GM12878 (cell line): ENCODE results near the gene CCDC14. TPM values are rescaled to one million over a fixed set of nuclear protein-coding genes. Genes with fewer than 3 reads are reported as not detected.

Experiments used
- ATAC-seq: fragments of 200-7000 bp; cut with Tn5 transposase; 3 replicates; pipeline ENCODE4 v1.9.1; 2020; ENCODE audit warnings: mild to moderate bottlenecking, moderate library complexity
- BruUV-seq: library from RNA; stranded (reverse); fragments of 400-500 nt; replicated peaks from 2 replicates; lab custom pipeline; 2021; lab: Mats Ljungman, UMichigan
- CTCF ChIA-PET: fragments of 300-600 bp; sonication (Branson Sonifier 250); formaldehyde crosslinking; extraction: SDS; loops from one replicate; lab custom pipeline; 2021; ENCODE audit warnings: inconsistent platforms; lab: Yijun Ruan, JAX
- POLR2A ChIA-PET: fragments of 350-600 bp; formaldehyde crosslinking; extraction: SDS; loops from one replicate; lab custom pipeline; 2021; ENCODE audit warnings: inconsistent platforms; lab: Charles Lee
- RAD21 ChIA-PET: fragments of 300-600 bp; sonication (Branson Sonifier 250); formaldehyde crosslinking; loops from one replicate; lab custom pipeline; 2023; ENCODE audit warnings: antibody characterized with exemption; ENCODE audit not compliant: unreplicated experiment; lab: Charles Lee
- SMC1A ChIA-PET: fragments of 300-600 bp; sonication (Branson Sonifier 250); formaldehyde crosslinking; loops from one replicate; lab custom pipeline; 2023; ENCODE audit not compliant: unreplicated experiment, uncharacterized antibody; lab: Charles Lee
- DNase-seq: peaks from one replicate; pipeline ENCODE4 v3.0.0-alpha.2; 2011; ENCODE audit warnings: low read depth, low spot score
- FAIRE-seq: peaks from 3 replicates; lab custom pipeline; 2011; peaks lifted over from hg19 to GRCh38; lab: Jason Lieb, UNC
- H2AFZ ChIP-seq: 2 replicates; pipeline ENCODE4 v1.6.0; 2011; ENCODE audit warnings: low read depth, low read length, control low read depth; ENCODE audit not compliant: control insufficient read depth
- H3K27ac ChIP-seq: 2 replicates; pipeline ENCODE4 v1.5.1; 2011; ENCODE audit warnings: control low read depth; ENCODE audit not compliant: control insufficient read depth, insufficient read depth
- H3K27me3 ChIP-seq, 2 experiments: replicated peaks in 1 of 2; 2 replicates each; pipeline versions ENCODE4 v1.6.0 to v1.6.1; 2011; ENCODE audit warnings: low read length in 1 of 2; ENCODE audit not compliant: control insufficient read depth in 2 of 2, insufficient read depth in 2 of 2
- H3K36me3 ChIP-seq, 2 experiments: 2 replicates each; pipeline ENCODE4 v1.5.1; 2011; ENCODE audit warnings: low read length in 1 of 2; ENCODE audit not compliant: control insufficient read depth in 2 of 2, insufficient read depth in 2 of 2
- H3K4me1 ChIP-seq: 2 replicates; pipeline ENCODE4 v1.6.1; 2011; ENCODE audit warnings: mild to moderate bottlenecking, low read length, moderate library complexity, mixed read lengths; ENCODE audit not compliant: control insufficient read depth, insufficient read depth
- H3K4me2 ChIP-seq: 2 replicates; pipeline ENCODE4 v1.6.0; 2011; ENCODE audit warnings: control low read depth; ENCODE audit not compliant: control insufficient read depth, insufficient read depth
- H3K4me3 ChIP-seq: fragments of 200-600 bp; sonication (generic); 2 replicates; pipeline ENCODE4 v1.5.1; 2016
- H3K79me2 ChIP-seq: 2 replicates; pipeline ENCODE4 v1.6.0; 2011; ENCODE audit warnings: low read length; ENCODE audit not compliant: control insufficient read depth, insufficient read depth
- H3K9ac ChIP-seq: 2 replicates; pipeline ENCODE4 v1.8.0; 2011; ENCODE audit warnings: low read length, control low read depth, mixed read lengths; ENCODE audit not compliant: control insufficient read depth, insufficient read depth
- H3K9me3 ChIP-seq: replicated peaks from 3 replicates; pipeline ENCODE4 v1.5.1; 2011; ENCODE audit warnings: mild to moderate bottlenecking, low read length; ENCODE audit not compliant: control insufficient read depth, insufficient read depth
- H4K20me1 ChIP-seq: 2 replicates; pipeline ENCODE4 v1.6.0; 2011; ENCODE audit not compliant: control insufficient read depth, insufficient read depth
- NR2C2 ChIP-seq: IDR thresholded peaks from 2 replicates; pipeline ENCODE4 v1.6.1; 2011; ENCODE audit warnings: borderline replicate concordance, low read depth; ENCODE audit not compliant: control insufficient read depth, insufficient read length
- SRF ChIP-seq, 2 experiments: IDR thresholded peaks; 2 replicates each; pipeline ENCODE4 v1.6.1; 2011; ENCODE audit warnings: low read depth in 2 of 2, low read length in 2 of 2, mild to moderate bottlenecking in 1 of 2, moderate library complexity in 1 of 2
- WGBS: methylation state at CpG from one replicate; pipeline ENCODE4 v1.1.6; 2016; ENCODE audit warnings: low lambda C conversion rate; ENCODE audit not compliant: insufficient replicate concordance, insufficient coverage; ENCODE audit errors: missing lambda C conversion rate; 5-methylcytosine and 5-hydroxymethylcytosine counted together
- in situ Hi-C: fragments of 300-500 bp; cut with MboI; formaldehyde crosslinking; loops from 9 replicates; pipeline ENCODE4 v1.14.3; 2018; ENCODE audit warnings: mixed read lengths
- intact Hi-C: fragments of 100-400 bp; cut with micrococcal nuclease; formaldehyde crosslinking; loops from one replicate; pipeline ENCODE4 v1.14.2; 2022; ENCODE audit not compliant: unreplicated experiment
- polyA plus RNA-seq, 11 experiments: library from polyadenylated mRNA; depleted of rRNA in 4 of 11; unstranded in 6 of 11; stranded (reverse) in 5 of 11; fragments of >200 nt; fragmentation: Nextera tagmentation in 4 of 11; fragmentation: Illumina TruSeq in 1 of 11; extraction: Ambion mirVana in 4 of 11; extraction: Trizol in 1 of 11; gene quantifications; 1 replicate in 1 of 11; 2 replicates in 10 of 11; pipeline versions ENCODE4 v1.2.1 to v1.2.3, GENCODE V29; 2011 to 2016; ENCODE audit warnings: inconsistent platforms in 2 of 11, missing spikeins in 2 of 11, low read depth in 1 of 11
- total RNA-seq, 4 experiments: library from RNA; depleted of rRNA in 3 of 4; stranded (reverse); fragments of >200 nt in 3 of 4; fragmentation: Illumina TruSeq in 1 of 4; extraction: Trizol in 1 of 4; gene quantifications; 2 replicates each; pipeline versions ENCODE4 v1.2.1 to v1.2.3, GENCODE V29; 2013 to 2021
- TF ChIP-seq, protein P1 (sequence below): IDR thresholded peaks from 2 replicates; pipeline ENCODE4 v1.6.1; 2012; ENCODE audit warnings: improper control_type of control experiment, low read depth, low read length; ENCODE audit not compliant: insufficient replicate concordance

The CCDC14 gene
- total and polyA plus RNA-seq, 10 of the 15 experiments (the other 5 are each of a cell fraction or from before 2014, with no cell fraction given), result 15.9 to 104 (median 43.0) TPM

DNA sequence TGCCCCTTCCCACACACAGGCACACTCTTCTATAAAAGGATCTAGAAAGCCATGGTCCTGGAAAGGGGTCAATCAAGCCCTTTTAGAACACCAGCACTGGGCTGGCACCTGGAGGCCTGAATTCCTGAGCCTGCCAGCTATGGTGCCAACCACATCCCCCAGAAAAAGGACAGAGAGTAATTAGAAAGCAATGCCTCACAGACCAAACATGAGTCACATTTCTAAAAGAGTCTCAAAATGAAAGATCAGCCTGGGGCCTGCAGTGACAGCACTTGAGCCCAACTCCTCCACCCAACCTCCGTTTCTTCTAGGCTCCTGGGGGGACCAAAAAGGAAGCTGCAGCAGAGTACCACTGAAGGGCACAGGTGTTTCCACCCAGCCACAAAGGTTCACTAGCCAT, 91.0 kb downstream of the CCDC14 start:
- FAIRE-seq, result no peak
- no peak overlapping the region for H2AFZ ChIP-seq
- RAD21 ChIA-PET, result no interaction called here
- in situ Hi-C loops (no loop called here), intact Hi-C loops (loop anchor here (10.0 kb wide), 1 partner anchor 215 kb away; no protein-coding TSS in a partner anchor)
- WGBS, result 0% methylated on average over 1 of the region's 1 CpG
- H3K79me2 ChIP-seq, result no peaks in the 10 kb centered on the region
- DNase-seq, result no peak
- no peak for ATAC-seq
- no TSS peak for BruUV-seq
- H3K27me3 ChIP-seq, result no peaks in the 10 kb centered on the region
- no peak overlapping the region for H3K4me2 ChIP-seq
- CTCF ChIA-PET, result no interaction called here
- SMC1A ChIA-PET, result no interaction called here
- no peak overlapping the region for H3K9ac ChIP-seq
- no peaks in the 10 kb centered on the region for H3K4me1 ChIP-seq
- no peaks in the 10 kb centered on the region for H3K9me3 ChIP-seq
- H4K20me1 ChIP-seq, result no peaks in the 10 kb centered on the region
- no peak for TF ChIP-seq SRF (IDR thresholded peaks at IDR 0.05; ENCODE audit: low read depth in 2 of 2, low read length in 2 of 2)
- TF ChIP-seq NR2C2, result no peak
- TF ChIP-seq, protein P1, sequence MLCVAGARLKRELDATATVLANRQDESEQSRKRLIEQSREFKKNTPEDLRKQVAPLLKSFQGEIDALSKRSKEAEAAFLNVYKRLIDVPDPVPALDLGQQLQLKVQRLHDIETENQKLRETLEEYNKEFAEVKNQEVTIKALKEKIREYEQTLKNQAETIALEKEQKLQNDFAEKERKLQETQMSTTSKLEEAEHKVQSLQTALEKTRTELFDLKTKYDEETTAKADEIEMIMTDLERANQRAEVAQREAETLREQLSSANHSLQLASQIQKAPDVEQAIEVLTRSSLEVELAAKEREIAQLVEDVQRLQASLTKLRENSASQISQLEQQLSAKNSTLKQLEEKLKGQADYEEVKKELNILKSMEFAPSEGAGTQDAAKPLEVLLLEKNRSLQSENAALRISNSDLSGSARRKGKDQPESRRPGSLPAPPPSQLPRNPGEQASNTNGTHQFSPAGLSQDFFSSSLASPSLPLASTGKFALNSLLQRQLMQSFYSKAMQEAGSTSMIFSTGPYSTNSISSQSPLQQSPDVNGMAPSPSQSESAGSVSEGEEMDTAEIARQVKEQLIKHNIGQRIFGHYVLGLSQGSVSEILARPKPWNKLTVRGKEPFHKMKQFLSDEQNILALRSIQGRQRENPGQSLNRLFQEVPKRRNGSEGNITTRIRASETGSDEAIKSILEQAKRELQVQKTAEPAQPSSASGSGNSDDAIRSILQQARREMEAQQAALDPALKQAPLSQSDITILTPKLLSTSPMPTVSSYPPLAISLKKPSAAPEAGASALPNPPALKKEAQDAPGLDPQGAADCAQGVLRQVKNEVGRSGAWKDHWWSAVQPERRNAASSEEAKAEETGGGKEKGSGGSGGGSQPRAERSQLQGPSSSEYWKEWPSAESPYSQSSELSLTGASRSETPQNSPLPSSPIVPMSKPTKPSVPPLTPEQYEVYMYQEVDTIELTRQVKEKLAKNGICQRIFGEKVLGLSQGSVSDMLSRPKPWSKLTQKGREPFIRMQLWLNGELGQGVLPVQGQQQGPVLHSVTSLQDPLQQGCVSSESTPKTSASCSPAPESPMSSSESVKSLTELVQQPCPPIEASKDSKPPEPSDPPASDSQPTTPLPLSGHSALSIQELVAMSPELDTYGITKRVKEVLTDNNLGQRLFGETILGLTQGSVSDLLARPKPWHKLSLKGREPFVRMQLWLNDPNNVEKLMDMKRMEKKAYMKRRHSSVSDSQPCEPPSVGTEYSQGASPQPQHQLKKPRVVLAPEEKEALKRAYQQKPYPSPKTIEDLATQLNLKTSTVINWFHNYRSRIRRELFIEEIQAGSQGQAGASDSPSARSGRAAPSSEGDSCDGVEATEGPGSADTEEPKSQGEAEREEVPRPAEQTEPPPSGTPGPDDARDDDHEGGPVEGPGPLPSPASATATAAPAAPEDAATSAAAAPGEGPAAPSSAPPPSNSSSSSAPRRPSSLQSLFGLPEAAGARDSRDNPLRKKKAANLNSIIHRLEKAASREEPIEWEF, result no peak
- H3K4me3 ChIP-seq, result no peak overlapping the region
- no peaks in the 10 kb centered on the region for H3K36me3 ChIP-seq
- POLR2A ChIA-PET, result no interaction called here
- no peak overlapping the region for H3K27ac ChIP-seq
